ENCODE measurements around the gene RPS27L.

DNA sequence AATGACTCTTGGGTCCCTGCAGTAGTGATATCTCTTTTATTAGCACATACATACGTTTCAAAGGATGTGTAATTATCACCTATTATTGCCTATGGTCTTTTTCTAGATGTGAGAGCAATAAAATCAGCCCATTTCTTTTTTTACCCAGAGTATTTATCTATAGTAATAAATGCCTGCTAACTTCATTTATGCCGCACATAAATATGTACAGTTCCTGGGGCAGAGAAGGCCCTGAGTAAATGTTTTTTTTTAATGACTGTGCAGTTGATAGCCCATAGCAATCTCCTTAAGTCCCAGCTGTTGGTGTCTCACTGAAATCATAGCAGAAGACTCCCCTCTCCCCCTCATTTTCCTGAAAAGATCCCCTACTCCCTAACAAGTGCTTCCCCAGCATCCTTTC lies 48.8 kb upstream of the RPS27L start:
- TF ChIP-seq, protein P1, sequence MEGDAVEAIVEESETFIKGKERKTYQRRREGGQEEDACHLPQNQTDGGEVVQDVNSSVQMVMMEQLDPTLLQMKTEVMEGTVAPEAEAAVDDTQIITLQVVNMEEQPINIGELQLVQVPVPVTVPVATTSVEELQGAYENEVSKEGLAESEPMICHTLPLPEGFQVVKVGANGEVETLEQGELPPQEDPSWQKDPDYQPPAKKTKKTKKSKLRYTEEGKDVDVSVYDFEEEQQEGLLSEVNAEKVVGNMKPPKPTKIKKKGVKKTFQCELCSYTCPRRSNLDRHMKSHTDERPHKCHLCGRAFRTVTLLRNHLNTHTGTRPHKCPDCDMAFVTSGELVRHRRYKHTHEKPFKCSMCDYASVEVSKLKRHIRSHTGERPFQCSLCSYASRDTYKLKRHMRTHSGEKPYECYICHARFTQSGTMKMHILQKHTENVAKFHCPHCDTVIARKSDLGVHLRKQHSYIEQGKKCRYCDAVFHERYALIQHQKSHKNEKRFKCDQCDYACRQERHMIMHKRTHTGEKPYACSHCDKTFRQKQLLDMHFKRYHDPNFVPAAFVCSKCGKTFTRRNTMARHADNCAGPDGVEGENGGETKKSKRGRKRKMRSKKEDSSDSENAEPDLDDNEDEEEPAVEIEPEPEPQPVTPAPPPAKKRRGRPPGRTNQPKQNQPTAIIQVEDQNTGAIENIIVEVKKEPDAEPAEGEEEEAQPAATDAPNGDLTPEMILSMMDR (IDR thresholded peaks at IDR 0.05; ENCODE audit: poor library complexity): no peak
- no peak for TF ChIP-seq EZH2phosphoT487 (IDR thresholded peaks at IDR 0.05; ENCODE audit: low read depth, severe bottlenecking, unreplicated experiment)
- no peak for TF ChIP-seq EZH2 (IDR thresholded peaks at IDR 0.05; ENCODE audit: borderline replicate concordance)
